Lower lobe of right lung (tissue), 2 donors: ENCODE results near the gene ASL. TPM values are rescaled to one million over a fixed set of nuclear protein-coding genes. Genes with fewer than 3 reads are reported as not detected.
"Not testable (repeated sequence)": the region's sequence is repeated elsewhere in the genome, so short reads cannot be mapped to it uniquely, and the experiment has no call there.

ENCODE experiments used
- ATAC-seq, 2 donors: fragments of 200-7000 bp; cut with Tn5 transposase; one replicate each; pipeline ENCODE4 v1.9.1; 2020 to 2022; ENCODE audit warnings: mild to moderate bottlenecking in 2 of 2, moderate library complexity in 2 of 2
- DNase-seq: peaks from one replicate; pipeline ENCODE4 v3.0.0-alpha.2; 2020
- H3K27ac ChIP-seq: fragments of 200-600 bp; one replicate; pipeline ENCODE4 v1.8.0; 2022
- H3K27me3 ChIP-seq: fragments of 200-600 bp; one replicate; pipeline ENCODE4 v1.8.0; 2022; ENCODE audit warnings: low read depth
- H3K36me3 ChIP-seq: fragments of 200-600 bp; one replicate; pipeline ENCODE4 v1.8.0; 2022; ENCODE audit warnings: mild to moderate bottlenecking
- H3K4me1 ChIP-seq: fragments of 200-600 bp; one replicate; pipeline ENCODE4 v1.8.0; 2022
- H3K4me3 ChIP-seq: fragments of 200-600 bp; one replicate; pipeline ENCODE4 v1.8.0; 2022; ENCODE audit warnings: mild to moderate bottlenecking
- H3K9me3 ChIP-seq: fragments of 200-600 bp; one replicate; pipeline ENCODE4 v1.8.0; 2022
- CTCF ChIP-seq: fragments of 200-600 bp; IDR thresholded peaks from one replicate; pipeline ENCODE4 v1.8.0; 2022; ENCODE audit warnings: antibody characterized with exemption, mild to moderate bottlenecking
- intact Hi-C: fragments of 100-400 bp; cut with DNase I; formaldehyde crosslinking; loops from one replicate; pipeline ENCODE4 v1.11.0; 2022
- total RNA-seq: library from RNA; stranded (reverse); fragmentation: NEBNext Ultra II Directional; extraction: Animal tissue kit (Norgen Biotek cat#: 25700); gene quantifications from one replicate; pipeline ENCODE4 v1.2.1, GENCODE V29; 2021
- donor health status: DM: no; HTN: yes; CAD: no; lungs with severe emphysema.

Gene ASL
- total RNA-seq, 1 donor from 2014 or later = 48.7 TPM

- Histone ChIP-seq H3K4me3 (no peak overlapping the region), H3K27me3 (no peaks in the 10 kb centered on the region), H3K4me1 (peaks cover 7% of the 10 kb centered on the region), H3K36me3 (no peaks in the 10 kb centered on the region), H3K9me3 (no peaks in the 10 kb centered on the region), H3K27ac (no peak overlapping the region)
- no peak for TF ChIP-seq CTCF
- ATAC-seq = no peak
- intact Hi-C loops = no loop called here
- DNase-seq = no peak
These were observed 23.6 kb downstream of the ASL start for GRCh38 chr7:66099232-66099550.

GRCh38 chr7:66099551-66100407, 24.2 kb downstream of the ASL start:
- DNase-seq = peak; percentile 78
- H3K4me1 ChIP-seq = peaks cover 7% of the 10 kb centered on the region
- H3K36me3 ChIP-seq = no peaks in the 10 kb centered on the region
- H3K9me3 ChIP-seq = no peaks in the 10 kb centered on the region
- intact Hi-C loops = no loop called here
- TF ChIP-seq CTCF = no peak
- H3K4me3 ChIP-seq = peak overlapping the region; percentile 46
- no peaks in the 10 kb centered on the region for H3K27me3 ChIP-seq
- peak; percentile 96 for ATAC-seq
- peak overlapping the region; percentile 73 for H3K27ac ChIP-seq

GRCh38 chr7:66100408-66101050, 24.9 kb downstream of the ASL start:
- no peak for DNase-seq
- Histone ChIP-seq H3K27me3 (no peaks in the 10 kb centered on the region), H3K9me3 (no peaks in the 10 kb centered on the region), H3K4me1 (peaks cover 7% of the 10 kb centered on the region), H3K4me3 (peak overlapping the region; percentile 46), H3K36me3 (no peaks in the 10 kb centered on the region), H3K27ac (peak overlapping the region; percentile 73)
- no peak for TF ChIP-seq CTCF
- peak; percentile 7 to 13 for ATAC-seq
- intact Hi-C loops = no loop called here

GRCh38 chr7:66102168-66102567, 26.5 kb downstream of the ASL start:
- H3K27ac ChIP-seq, H3K4me1 ChIP-seq, ATAC-seq, H3K27me3 ChIP-seq, H3K9me3 ChIP-seq, intact Hi-C loops, DNase-seq, H3K36me3 ChIP-seq, H3K4me3 ChIP-seq: not testable (repeated sequence)

- H3K27me3 ChIP-seq, H3K36me3 ChIP-seq, ATAC-seq, H3K9me3 ChIP-seq, intact Hi-C loops, H3K4me3 ChIP-seq, H3K4me1 ChIP-seq, DNase-seq, H3K27ac ChIP-seq: not testable (repeated sequence)
These were observed 28.4 kb downstream of the ASL start for GRCh38 chr7:66103994-66104393.

- intact Hi-C loops = no loop called here
- no peak overlapping the region for H3K27ac ChIP-seq
- H3K4me1 ChIP-seq = peaks cover 6% of the 10 kb centered on the region
- H3K36me3 ChIP-seq = no peaks in the 10 kb centered on the region
- DNase-seq (no peak), ATAC-seq (no peak)
- no peak overlapping the region for H3K4me3 ChIP-seq
- no peaks in the 10 kb centered on the region for H3K9me3 ChIP-seq
- no peak for TF ChIP-seq CTCF
- no peaks in the 10 kb centered on the region for H3K27me3 ChIP-seq
These were observed 29.7 kb downstream of the ASL start for GRCh38 chr7:66105263-66105748.

- intact Hi-C loops = not testable (repeated sequence)
These were observed 32.8 kb downstream of the ASL start for GRCh38 chr7:66108410-66108809.

More at GRCh38 chr7:66108410-66108809, 32.8 kb downstream of the ASL start:
- ATAC-seq, DNase-seq, H3K4me1 ChIP-seq, H3K4me3 ChIP-seq, H3K36me3 ChIP-seq, H3K9me3 ChIP-seq, H3K27me3 ChIP-seq, H3K27ac ChIP-seq: not testable (repeated sequence)
